Coronary artery (tissue), 2 donors: ENCODE data around the gene MAPK1.

Experiments
- DNase-seq: peaks from one replicate; pipeline ENCODE4 v3.0.0-alpha.2; 2017; ENCODE audit warnings: low spot score
- H3K27ac ChIP-seq, 2 donors: fragments of 200-600 bp; sonication (generic); one replicate each; pipeline ENCODE4 v1.5.1; 2016 to 2019
- H3K4me3 ChIP-seq: fragments of 200-600 bp; sonication (generic); 2 replicates; pipeline ENCODE4 v1.5.1; 2016; ENCODE audit warnings: mild to moderate bottlenecking, moderate library complexity
- TF ChIP-seq, protein P1 (sequence below): fragments of 200-600 bp; sonication (generic); IDR thresholded peaks from one replicate; pipeline ENCODE4 v1.5.1; 2019; ENCODE audit warnings: antibody characterized with exemption

The MAPK1 gene

DNA sequence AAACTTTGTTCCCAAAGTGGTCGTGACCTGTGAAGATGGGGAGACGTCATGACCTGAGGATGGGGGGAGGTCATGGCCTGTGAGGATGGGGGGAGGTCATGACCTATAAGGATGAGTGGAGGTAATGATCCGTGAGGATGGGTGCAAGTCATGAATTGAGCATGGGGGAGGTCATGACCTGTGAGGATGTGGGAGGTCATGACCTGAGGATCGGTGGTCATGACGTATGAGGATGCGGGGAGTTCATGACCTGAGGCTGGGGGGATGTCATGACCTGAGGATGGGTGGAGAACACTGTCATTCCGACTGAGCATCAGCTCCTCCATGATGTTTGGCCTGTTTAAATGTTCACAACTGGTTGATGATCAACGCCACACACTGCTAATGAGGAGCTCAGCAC is 157.8 kb downstream of the MAPK1 start:
- no peak overlapping the region for H3K27ac ChIP-seq
- no peak for DNase-seq
- TF ChIP-seq, protein P1, sequence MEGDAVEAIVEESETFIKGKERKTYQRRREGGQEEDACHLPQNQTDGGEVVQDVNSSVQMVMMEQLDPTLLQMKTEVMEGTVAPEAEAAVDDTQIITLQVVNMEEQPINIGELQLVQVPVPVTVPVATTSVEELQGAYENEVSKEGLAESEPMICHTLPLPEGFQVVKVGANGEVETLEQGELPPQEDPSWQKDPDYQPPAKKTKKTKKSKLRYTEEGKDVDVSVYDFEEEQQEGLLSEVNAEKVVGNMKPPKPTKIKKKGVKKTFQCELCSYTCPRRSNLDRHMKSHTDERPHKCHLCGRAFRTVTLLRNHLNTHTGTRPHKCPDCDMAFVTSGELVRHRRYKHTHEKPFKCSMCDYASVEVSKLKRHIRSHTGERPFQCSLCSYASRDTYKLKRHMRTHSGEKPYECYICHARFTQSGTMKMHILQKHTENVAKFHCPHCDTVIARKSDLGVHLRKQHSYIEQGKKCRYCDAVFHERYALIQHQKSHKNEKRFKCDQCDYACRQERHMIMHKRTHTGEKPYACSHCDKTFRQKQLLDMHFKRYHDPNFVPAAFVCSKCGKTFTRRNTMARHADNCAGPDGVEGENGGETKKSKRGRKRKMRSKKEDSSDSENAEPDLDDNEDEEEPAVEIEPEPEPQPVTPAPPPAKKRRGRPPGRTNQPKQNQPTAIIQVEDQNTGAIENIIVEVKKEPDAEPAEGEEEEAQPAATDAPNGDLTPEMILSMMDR = no peak
- H3K4me3 ChIP-seq = no peak overlapping the region

DNA sequence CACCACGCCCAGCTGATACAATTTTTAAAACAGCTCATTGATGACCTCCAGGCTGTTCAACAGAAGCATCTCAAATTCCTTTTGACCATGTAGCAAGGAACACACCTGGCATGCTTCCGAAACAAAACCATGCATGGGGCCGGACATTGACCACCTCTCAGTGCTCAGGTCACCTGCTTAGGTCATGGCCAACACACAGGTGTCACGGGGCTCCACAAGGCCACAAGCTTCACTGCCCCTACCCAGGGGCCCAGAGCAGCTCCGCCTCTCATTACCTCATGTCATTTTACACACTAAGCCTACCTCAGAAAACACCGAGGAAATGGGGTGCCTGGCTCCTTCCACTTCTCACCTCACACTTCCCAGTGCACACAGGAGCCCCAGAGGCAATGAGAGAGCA is 158.5 kb downstream of the MAPK1 start:
- Histone ChIP-seq H3K4me3 (no peak overlapping the region), H3K27ac (no peak overlapping the region)
- no peak for DNase-seq
- TF ChIP-seq, protein P1 = no peak

DNA sequence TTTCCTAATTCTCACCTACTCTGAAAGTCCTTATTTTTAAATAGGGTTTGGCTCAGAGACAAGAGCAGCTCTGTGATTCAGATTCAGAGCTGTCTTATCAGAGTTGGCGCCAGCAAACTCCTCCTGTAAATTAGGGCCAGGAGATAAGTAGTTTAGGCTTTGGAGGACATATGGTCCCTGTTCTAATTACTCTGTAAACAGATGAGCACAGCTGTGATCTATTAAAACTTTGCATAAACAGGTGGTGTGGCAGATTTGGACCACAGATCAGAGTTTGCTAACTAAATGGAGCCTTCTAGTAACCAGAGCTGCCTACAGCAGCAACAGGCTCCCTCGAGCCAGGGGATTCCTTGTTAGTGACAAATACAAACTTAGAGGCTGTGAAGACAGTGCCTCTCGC is 159.8 kb downstream of the MAPK1 start:
- Histone ChIP-seq H3K27ac (no peak overlapping the region), H3K4me3 (no peak overlapping the region)
- no peak for DNase-seq
- TF ChIP-seq, protein P1 = no peak
